ENCODE measurements around the gene TNIP2. TPM values are rescaled to one million over a fixed set of nuclear protein-coding genes. Genes with fewer than 3 reads are reported as not detected.

Gene TNIP2
- total and polyA plus RNA-seq, 3 donors from 2014 or later = 35.1 to 108 (median 99.7) TPM

DNA sequence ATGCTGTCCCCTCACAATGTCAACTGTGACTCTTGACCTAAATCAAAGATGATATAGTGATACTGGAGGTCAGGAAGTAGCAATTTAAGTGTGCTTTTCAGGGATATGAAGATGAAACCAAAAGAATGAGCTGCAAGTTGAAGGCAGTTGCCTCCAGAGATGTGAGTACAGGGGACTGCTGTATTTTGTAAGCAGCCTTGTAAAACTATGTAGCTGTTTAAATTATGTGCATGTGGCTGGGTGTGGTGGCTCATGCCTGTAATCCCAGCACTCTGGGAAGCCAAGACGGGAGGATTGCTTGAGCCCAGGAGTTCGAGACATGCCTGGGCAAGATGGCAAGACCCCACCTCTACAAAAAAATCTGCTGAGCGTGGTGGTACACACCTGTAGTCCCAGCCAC is 15.1 kb upstream of the TNIP2 start:
- Histone ChIP-seq H3K27ac (no peak overlapping the region), H3K4me3 (no peak overlapping the region), H3K36me3 (ENCODE audit: low read depth, missing control alignments) (no peaks in the 10 kb centered on the region), H3K9me3 (no peaks in the 10 kb centered on the region), H3K4me1 (peaks cover 2% of the 10 kb centered on the region), H3K27me3 (no peaks in the 10 kb centered on the region)
- DNase-seq = no peak
- no peak for TF ChIP-seq POLR2A (IDR thresholded peaks at IDR 0.05)
- TF ChIP-seq, protein P1, sequence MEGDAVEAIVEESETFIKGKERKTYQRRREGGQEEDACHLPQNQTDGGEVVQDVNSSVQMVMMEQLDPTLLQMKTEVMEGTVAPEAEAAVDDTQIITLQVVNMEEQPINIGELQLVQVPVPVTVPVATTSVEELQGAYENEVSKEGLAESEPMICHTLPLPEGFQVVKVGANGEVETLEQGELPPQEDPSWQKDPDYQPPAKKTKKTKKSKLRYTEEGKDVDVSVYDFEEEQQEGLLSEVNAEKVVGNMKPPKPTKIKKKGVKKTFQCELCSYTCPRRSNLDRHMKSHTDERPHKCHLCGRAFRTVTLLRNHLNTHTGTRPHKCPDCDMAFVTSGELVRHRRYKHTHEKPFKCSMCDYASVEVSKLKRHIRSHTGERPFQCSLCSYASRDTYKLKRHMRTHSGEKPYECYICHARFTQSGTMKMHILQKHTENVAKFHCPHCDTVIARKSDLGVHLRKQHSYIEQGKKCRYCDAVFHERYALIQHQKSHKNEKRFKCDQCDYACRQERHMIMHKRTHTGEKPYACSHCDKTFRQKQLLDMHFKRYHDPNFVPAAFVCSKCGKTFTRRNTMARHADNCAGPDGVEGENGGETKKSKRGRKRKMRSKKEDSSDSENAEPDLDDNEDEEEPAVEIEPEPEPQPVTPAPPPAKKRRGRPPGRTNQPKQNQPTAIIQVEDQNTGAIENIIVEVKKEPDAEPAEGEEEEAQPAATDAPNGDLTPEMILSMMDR (IDR thresholded peaks at IDR 0.05) = no peak
- intact Hi-C loops (cut with DNase I; ENCODE audit: low total_unique reads) = no loop called here
- WGBS, 2 donors = 91 to 100% methylated on average over 1 to 3 of the region's 3 CpGs

DNA sequence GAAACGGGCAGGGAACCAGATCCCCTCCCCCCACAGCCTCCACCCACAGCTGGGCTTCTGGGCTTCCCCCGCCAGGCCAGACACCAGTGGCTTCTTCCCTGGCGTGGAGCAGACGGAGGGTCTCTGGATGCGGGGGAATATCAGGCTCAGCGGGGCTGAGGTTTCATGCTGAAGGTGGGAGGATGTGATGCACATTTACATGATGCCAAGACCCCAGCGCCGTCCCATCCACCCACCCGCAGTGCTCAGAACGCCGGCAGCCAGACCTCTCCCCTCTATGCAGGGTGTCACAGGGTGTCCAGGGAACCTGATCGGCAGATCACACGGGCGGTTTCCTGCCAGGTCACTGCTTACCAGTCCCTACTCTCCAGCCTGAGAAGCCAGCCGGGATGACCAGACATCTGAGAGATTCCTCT is 12.8 kb upstream of the TNIP2 start:
- H3K9me3 ChIP-seq = no peaks in the 10 kb centered on the region
- intact Hi-C loops (cut with DNase I; ENCODE audit: low total_unique reads) = loop anchor here (10.0 kb wide), 2 partner anchors 166 to 276 kb away; no protein-coding TSS in a partner anchor
- H3K27ac ChIP-seq = no peak overlapping the region
- TF ChIP-seq, protein P1 (IDR thresholded peaks at IDR 0.05) = no peak
- no peak for TF ChIP-seq POLR2A (IDR thresholded peaks at IDR 0.05)
- no peak for DNase-seq
- peaks cover 2% of the 10 kb centered on the region for H3K4me1 ChIP-seq
- no peaks in the 10 kb centered on the region for H3K36me3 ChIP-seq (ENCODE audit: low read depth, missing control alignments)
- 56 to 65% methylated on average over 4 to 15 of the region's 15 CpGs for WGBS, 2 donors
- no peak overlapping the region for H3K4me3 ChIP-seq
- H3K27me3 ChIP-seq = no peaks in the 10 kb centered on the region

DNA sequence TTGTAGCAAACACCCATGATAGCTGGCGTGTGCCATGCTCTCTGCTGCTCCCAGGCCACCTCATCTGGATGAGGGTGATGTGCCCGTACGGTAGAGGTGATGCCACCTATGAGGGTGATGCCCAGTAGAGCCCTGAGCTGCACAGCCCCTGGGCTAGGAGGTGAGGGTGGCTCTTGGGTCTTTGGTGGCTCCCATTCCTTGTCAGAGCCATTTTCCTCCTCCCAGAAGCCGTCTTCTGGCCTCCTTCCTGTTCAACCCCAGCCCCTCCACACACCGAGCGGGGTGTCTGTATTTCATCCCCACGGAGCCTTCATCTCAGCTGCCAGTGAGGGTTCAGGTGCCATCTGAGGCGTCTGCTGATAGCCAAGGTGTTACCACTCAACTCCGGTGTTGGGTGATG is 12.0 kb upstream of the TNIP2 start:
- Histone ChIP-seq H3K36me3 (ENCODE audit: low read depth, missing control alignments) (no peaks in the 10 kb centered on the region), H3K9me3 (no peaks in the 10 kb centered on the region), H3K4me1 (peaks cover 2% of the 10 kb centered on the region), H3K27ac (no peak overlapping the region), H3K4me3 (no peak overlapping the region), H3K27me3 (no peaks in the 10 kb centered on the region)
- TF ChIP-seq, protein P1 (IDR thresholded peaks at IDR 0.05) = no peak
- no peak for TF ChIP-seq POLR2A (IDR thresholded peaks at IDR 0.05)
- intact Hi-C loops (cut with DNase I; ENCODE audit: low total_unique reads) = loop anchor here (10.0 kb wide), 2 partner anchors 167 to 277 kb away; no protein-coding TSS in a partner anchor
- no peak for DNase-seq
- WGBS, 2 donors = 88 to 91% methylated on average over 9 of the region's 9 CpGs

DNA sequence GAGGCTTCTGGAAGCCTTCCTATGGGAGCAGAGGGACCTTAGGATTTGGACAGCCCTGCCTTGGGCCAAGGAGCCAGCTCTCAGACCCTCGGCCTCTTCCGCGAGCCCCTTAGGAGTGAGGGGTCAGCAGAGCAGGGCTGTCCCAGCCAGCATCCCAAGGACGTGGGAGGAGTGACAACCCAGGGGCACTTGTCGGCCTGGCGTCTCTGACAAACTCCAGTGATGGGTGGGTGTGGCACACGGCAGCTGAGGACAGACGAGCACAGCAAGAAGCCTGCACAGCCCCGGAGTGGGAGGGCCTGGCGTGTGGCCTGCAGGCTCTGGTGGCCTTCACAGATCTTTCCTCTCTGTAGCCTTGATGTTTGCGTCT is 11.6 kb upstream of the TNIP2 start:
- no peak for TF ChIP-seq POLR2A (IDR thresholded peaks at IDR 0.05)
- TF ChIP-seq, protein P1 (IDR thresholded peaks at IDR 0.05) = no peak
- intact Hi-C loops (cut with DNase I; ENCODE audit: low total_unique reads) = loop anchor here (10.0 kb wide), 2 partner anchors 167 to 277 kb away; no protein-coding TSS in a partner anchor
- H3K4me1 ChIP-seq = peaks cover 2% of the 10 kb centered on the region
- H3K4me3 ChIP-seq = no peak overlapping the region
- 49% methylated on average over 11 of the region's 11 CpGs; no CpG with 5 or more reads in 1 of the 2 donors for WGBS, 2 donors
- no peak for DNase-seq
- no peak overlapping the region for H3K27ac ChIP-seq
- no peaks in the 10 kb centered on the region for H3K27me3 ChIP-seq
- H3K36me3 ChIP-seq (ENCODE audit: low read depth, missing control alignments) = no peaks in the 10 kb centered on the region
- no peaks in the 10 kb centered on the region for H3K9me3 ChIP-seq

DNA sequence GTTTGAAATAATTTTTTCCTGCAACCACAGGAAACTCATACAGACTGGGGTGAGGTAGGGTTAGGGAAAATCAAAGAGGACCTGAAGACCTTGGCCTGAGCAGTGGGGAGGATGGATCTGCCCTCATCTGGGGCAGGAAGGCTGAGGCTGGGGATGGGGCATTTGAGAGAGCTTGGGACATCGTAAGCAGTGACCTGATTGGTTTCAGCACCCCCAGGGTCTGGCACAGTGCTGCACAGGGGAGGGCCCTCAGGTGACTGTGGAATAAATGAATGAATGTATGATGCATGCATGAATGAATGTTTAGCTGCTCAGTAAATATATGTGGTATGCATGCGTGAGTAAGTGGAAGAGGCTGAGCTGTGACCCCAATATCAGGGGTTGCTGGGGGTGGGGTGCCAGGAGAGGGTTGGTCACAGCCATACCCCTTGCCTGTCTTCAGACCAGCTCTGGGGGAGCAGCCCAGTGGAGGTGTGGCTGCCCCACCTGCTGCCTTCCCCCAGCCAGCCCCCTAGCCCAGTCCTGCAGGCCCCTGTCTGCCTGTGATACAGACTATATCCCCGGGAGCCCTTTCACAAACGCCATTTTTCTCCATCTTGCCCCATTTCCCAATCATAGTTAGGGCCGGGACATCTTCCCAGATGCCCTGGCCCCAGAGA is 11.0 kb upstream of the TNIP2 start:
- no peak for DNase-seq
- Histone ChIP-seq H3K4me1 (peaks cover 2% of the 10 kb centered on the region), H3K27ac (no peak overlapping the region), H3K36me3 (ENCODE audit: low read depth, missing control alignments) (no peaks in the 10 kb centered on the region), H3K9me3 (no peaks in the 10 kb centered on the region), H3K4me3 (no peak overlapping the region), H3K27me3 (no peaks in the 10 kb centered on the region)
- 85 to 95% methylated on average over 4 to 5 of the region's 5 CpGs for WGBS, 2 donors
- TF ChIP-seq, protein P1 (IDR thresholded peaks at IDR 0.05) = no peak
- TF ChIP-seq POLR2A (IDR thresholded peaks at IDR 0.05) = no peak
- intact Hi-C loops (cut with DNase I; ENCODE audit: low total_unique reads) = loop anchor here (10.0 kb wide), 2 partner anchors 168 to 278 kb away; no protein-coding TSS in a partner anchor
